Nephron (organoid): ENCODE data around the gene SMAD6.

Experiments used
- H3K27ac Mint-ChIP-seq, 3 experiments: 2 replicates each; pipeline ENCODE4 v1.8.0; 2020; ENCODE audit warnings: mixed read lengths in 3 of 3, mild to moderate bottlenecking in 2 of 3, moderate library complexity in 1 of 3
- H3K27me3 Mint-ChIP-seq: 2 replicates; pipeline ENCODE4 v1.8.0; 2021; ENCODE audit warnings: low read depth, mild to moderate bottlenecking, moderate library complexity, mixed read lengths
- H3K36me3 Mint-ChIP-seq: 2 replicates; pipeline ENCODE4 v1.8.0; 2020; ENCODE audit warnings: low read depth, mixed read lengths
- H3K4me1 Mint-ChIP-seq: 2 replicates; pipeline ENCODE4 v1.8.0; 2020; ENCODE audit warnings: mixed read lengths
- H3K4me3 Mint-ChIP-seq, 3 experiments: 2 replicates each; pipeline ENCODE4 v1.8.0; 2020; ENCODE audit warnings: mild to moderate bottlenecking in 3 of 3, mixed read lengths in 3 of 3, moderate library complexity in 2 of 3
- H3K9me3 Mint-ChIP-seq: 2 replicates; pipeline ENCODE4 v1.8.0; 2020; ENCODE audit warnings: mixed read lengths
- CTCF ChIP-seq, 3 experiments: fragments of 200-600 bp; sonication (generic); IDR thresholded peaks; one replicate each; pipeline ENCODE4 v1.5.0; 2021; ENCODE audit warnings: antibody characterized with exemption in 3 of 3; ENCODE audit not compliant: unreplicated experiment in 3 of 3

The SMAD6 gene

GRCh38 chr15:66822576-66822975 lies 120.5 kb downstream of the SMAD6 start:
- no peak overlapping the region for H3K4me3 Mint-ChIP-seq
- H3K27ac Mint-ChIP-seq: no peak overlapping the region
- no peaks in the 10 kb centered on the region for H3K9me3 Mint-ChIP-seq
- H3K36me3 Mint-ChIP-seq: no peaks in the 10 kb centered on the region
- TF ChIP-seq CTCF (IDR thresholded peaks at IDR 0.05; ENCODE audit: unreplicated experiment in 3 of 3): no peak
- H3K27me3 Mint-ChIP-seq: peaks cover 4% of the 10 kb centered on the region
- peaks cover 15% of the 10 kb centered on the region for H3K4me1 Mint-ChIP-seq

- H3K27ac Mint-ChIP-seq: no peak overlapping the region
- H3K4me1 Mint-ChIP-seq: peaks cover 15% of the 10 kb centered on the region
- no peaks in the 10 kb centered on the region for H3K36me3 Mint-ChIP-seq
- peaks cover 4% of the 10 kb centered on the region for H3K27me3 Mint-ChIP-seq
- no peaks in the 10 kb centered on the region for H3K9me3 Mint-ChIP-seq
- no peak for TF ChIP-seq CTCF (IDR thresholded peaks at IDR 0.05; ENCODE audit: unreplicated experiment in 3 of 3)
- no peak overlapping the region for H3K4me3 Mint-ChIP-seq
These were observed 121.6 kb downstream of the SMAD6 start for GRCh38 chr15:66823601-66824000.

GRCh38 chr15:66824424-66824823 lies 122.4 kb downstream of the SMAD6 start:
- no peak overlapping the region for H3K4me3 Mint-ChIP-seq
- no peak for TF ChIP-seq CTCF (IDR thresholded peaks at IDR 0.05; ENCODE audit: unreplicated experiment in 3 of 3)
- H3K27ac Mint-ChIP-seq: no peak overlapping the region
- H3K27me3 Mint-ChIP-seq: peaks cover 4% of the 10 kb centered on the region
- no peaks in the 10 kb centered on the region for H3K9me3 Mint-ChIP-seq
- H3K4me1 Mint-ChIP-seq: peaks cover 15% of the 10 kb centered on the region
- H3K36me3 Mint-ChIP-seq: no peaks in the 10 kb centered on the region

- Mint-ChIP-seq H3K36me3 (no peaks in the 10 kb centered on the region), H3K27me3 (peaks cover 8% of the 10 kb centered on the region), H3K27ac (no peak overlapping the region), H3K9me3 (no peaks in the 10 kb centered on the region), H3K4me1 (peaks cover 12% of the 10 kb centered on the region), H3K4me3 (no peak overlapping the region)
- no peak for TF ChIP-seq CTCF (IDR thresholded peaks at IDR 0.05; ENCODE audit: unreplicated experiment in 3 of 3)
These were observed 123.1 kb downstream of the SMAD6 start for GRCh38 chr15:66825139-66825538.

GRCh38 chr15:66825731-66826130 lies 123.7 kb downstream of the SMAD6 start:
- Mint-ChIP-seq H3K27ac (no peak overlapping the region), H3K4me3 (no peak overlapping the region), H3K27me3 (peaks cover 13% of the 10 kb centered on the region), H3K36me3 (no peaks in the 10 kb centered on the region), H3K9me3 (no peaks in the 10 kb centered on the region), H3K4me1 (peaks cover 10% of the 10 kb centered on the region)
- no peak for TF ChIP-seq CTCF (IDR thresholded peaks at IDR 0.05; ENCODE audit: unreplicated experiment in 3 of 3)

- no peaks in the 10 kb centered on the region for H3K9me3 Mint-ChIP-seq
- peaks cover 15% of the 10 kb centered on the region for H3K27me3 Mint-ChIP-seq
- H3K4me1 Mint-ChIP-seq: peaks cover 7% of the 10 kb centered on the region
- no peaks in the 10 kb centered on the region for H3K36me3 Mint-ChIP-seq
- no peak for TF ChIP-seq CTCF (IDR thresholded peaks at IDR 0.05; ENCODE audit: unreplicated experiment in 3 of 3)
- no peak overlapping the region for H3K27ac Mint-ChIP-seq
- H3K4me3 Mint-ChIP-seq: no peak overlapping the region
These were observed 124.5 kb downstream of the SMAD6 start for GRCh38 chr15:66826507-66826906.
